ENCODE measurements around the gene UGT1A6.
"Not testable (repeated sequence)": the region's sequence is repeated elsewhere in the genome, so short reads cannot be mapped to it uniquely, and the experiment has no call there.

UGT1A6 gene

GRCh38 chr2:233688341-233688740 is 4.3 kb upstream of the UGT1A6 start:
- no peak for DNase-seq

DNA sequence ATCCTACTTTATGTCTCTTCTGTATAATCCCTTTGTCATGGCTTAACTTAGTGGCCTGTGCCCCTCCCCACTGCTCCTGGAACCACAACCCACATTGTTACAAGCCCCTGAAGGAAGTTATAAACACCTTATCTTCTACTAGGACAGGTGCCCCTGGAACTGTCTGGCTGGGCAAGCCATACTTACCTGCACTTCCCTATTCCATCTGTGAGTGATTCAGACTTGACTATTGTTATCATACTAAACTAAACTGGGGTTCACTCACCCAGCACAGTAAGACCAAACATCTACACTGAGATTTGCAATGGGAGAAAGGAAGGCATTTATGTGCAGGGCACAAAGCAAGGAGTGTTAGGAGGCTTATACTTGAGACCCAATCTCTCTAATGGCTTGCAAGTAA is 3.7 kb upstream of the UGT1A6 start:
- DNase-seq = no peak

GRCh38 chr2:233689501-233689900 is 3.2 kb upstream of the UGT1A6 start:
- no peak for DNase-seq

- no peak for DNase-seq
These were observed 2.2 kb upstream of the UGT1A6 start for GRCh38 chr2:233690444-233690843.

DNA sequence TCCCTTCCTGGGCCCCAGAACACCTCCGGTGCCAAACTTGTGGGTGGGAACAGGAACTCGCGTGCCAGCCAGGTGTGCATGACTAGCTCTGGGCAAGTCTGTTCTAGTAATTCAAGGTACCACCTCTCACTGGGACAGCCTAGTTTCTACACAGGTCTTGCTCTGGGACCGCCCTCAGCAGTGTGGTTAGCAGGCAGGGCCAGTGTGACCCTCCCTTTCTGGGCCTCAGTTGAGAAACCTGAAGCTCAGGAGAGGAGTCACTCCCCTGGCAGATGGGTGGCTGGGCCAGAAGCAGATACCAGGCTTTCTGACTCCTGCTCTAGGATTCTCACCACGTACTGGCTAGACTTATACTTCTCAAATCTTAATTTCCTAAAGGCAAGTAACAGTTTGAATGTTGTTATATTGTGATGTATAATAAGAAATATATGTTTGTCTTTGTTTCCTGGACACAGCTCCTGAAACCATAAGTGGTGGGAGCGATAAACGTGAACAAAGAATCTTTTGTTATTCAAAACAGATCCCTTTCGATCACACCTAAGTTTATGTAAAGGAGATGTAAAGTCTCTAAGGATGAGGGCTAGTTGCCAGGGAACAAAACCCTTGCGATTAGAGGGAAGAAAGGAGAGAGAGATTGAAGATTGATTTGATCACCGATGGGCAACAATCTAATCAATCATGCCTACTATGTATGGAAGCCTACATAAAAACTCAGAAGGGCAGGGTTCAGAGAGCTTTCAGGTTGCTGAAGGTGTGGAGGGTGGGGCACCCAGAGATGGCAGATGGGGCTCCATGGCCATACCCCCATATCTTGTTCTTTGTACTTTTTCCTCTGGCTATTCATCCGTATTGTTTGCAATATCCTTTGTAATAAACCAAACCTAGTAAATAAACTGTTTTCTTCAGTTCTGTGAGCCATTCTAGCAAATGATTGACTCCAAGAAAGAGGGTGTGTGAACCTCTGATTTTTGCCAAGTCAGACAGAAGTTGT is 952 bp upstream of the UGT1A6 start:
- no peak for DNase-seq

GRCh38 chr2:233693963-233694362 is 1.3 kb downstream of the UGT1A6 start:
- no peak for DNase-seq

DNA sequence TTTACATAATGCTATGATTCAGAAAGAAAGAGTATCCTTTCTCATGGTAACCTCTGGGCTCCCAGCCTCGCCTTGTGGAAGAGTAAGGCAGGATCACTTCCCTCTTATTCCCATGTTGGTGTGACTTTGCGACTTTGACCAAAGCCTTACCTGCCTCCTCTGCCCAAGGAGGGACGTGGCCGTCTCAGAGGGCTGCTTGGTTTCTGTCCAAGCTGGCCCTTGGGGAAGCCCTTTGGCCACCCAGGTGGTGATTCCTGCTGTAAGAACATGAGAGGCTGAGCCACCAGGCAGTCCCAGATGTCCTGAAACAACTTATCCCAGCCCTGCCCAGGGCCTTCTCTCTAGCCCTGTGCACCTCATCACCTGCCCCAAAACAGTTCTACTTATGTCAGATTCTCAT is 6.0 kb downstream of the UGT1A6 start:
- no peak for DNase-seq

- DNase-seq = no peak
These were observed 6.8 kb downstream of the UGT1A6 start for GRCh38 chr2:233699424-233700027.

GRCh38 chr2:233700028-233700635 is 7.4 kb downstream of the UGT1A6 start:
- DNase-seq = peak; percentile 2

GRCh38 chr2:233700842-233701241 is 8.2 kb downstream of the UGT1A6 start:
- not testable (repeated sequence) for DNase-seq

DNA sequence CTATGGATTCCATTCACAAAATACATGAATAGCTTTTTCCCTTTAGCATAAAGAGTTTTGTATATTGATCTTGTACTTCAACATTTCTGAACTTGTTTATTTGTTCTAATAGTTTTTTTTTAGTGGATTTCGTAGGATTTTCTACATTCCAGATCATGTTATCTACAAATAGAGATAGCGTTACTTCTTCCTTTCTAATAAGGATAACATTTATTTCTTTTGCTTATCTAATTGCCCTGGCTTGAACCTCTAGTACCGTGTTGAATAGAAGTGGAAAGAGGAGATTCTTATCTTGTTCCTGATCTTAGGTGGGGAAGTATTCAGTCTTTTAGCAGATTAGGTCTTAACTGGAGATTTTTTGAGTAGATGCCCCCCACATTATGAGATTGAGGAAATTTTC is 9.5 kb downstream of the UGT1A6 start:
- DNase-seq = no peak

DNA sequence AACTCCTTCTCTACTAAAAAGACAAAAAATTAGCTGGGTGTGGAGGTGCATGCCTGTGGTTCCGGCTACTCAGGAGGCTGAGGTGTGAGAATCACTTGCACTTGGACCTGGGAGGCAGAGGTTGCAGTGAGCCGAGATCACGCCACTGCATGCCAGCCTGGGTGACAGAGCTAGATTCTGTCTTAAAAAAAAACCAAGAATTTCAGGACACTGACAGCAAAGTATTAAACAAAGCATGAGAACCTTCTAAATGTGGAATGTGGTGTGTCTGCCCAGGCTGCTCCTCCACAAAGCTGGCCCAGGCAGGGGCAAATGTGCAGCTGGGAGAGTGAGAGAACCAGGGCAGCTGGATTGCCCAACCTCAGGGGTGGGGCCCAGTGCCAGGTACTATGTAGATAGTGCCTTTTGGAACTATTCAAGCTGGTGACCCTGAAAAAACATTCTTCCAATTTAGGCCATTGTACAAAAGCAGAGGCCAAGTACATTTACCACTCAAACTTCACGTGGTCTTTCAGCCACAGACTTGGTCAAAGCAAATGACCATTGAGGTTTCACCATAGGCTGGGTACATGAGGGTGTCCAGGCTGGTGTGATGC is 13.3 kb downstream of the UGT1A6 start:
- no peak for DNase-seq

- DNase-seq = no peak
These were observed 14.0 kb downstream of the UGT1A6 start for GRCh38 chr2:233706720-233707119.

DNA sequence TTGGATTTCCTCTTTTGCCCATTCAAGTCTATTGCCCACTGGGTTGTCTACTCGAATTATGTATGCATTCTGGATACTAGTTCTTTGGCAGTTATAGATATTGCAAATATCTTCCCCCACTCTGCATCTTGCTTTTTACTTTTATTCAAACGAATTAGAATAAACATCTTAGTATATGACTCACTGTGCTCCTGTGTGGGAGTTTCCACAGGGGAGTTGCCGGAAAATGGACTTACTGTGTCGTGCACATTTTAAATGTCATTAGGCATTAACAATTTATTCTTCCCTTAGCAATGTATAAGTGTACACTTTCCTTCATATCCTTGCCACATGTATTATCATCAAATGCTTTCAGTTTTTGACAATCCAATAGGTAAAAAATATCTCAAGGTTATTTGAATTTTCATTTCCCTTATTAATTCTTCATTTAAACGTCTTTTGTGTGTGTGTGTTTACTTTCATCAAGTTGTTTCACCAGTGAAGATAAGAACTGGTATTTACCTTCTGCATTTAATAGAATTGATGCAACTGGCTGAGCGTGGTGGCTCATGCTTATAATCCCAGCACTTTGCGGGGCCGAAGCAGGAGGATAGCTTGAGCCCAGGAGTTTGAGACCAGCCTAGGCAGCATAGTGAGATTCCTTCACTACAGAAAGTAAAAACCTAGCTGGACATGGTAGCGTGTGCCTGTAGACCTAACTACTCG is 15.4 kb downstream of the UGT1A6 start:
- DNase-seq = no peak

DNA sequence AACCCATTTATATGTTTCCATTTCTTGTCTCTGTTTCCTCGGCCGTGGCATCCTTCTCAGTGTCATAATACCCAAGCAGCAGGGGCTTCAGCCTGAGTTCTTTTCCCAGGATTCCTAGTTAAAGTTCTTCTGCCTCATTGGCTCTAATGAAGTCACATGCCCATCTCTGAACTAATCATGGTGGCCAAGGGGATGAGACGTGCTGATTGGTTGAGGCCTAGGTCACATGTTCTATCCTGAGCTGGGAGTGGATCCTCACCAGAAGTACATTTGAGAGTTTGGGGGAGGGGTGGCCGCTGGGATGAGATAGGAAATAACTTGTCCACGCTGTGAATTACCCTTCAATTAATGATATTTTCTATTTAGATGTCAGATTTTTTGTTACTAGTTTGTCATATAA is 16.3 kb downstream of the UGT1A6 start:
- DNase-seq = no peak

DNA sequence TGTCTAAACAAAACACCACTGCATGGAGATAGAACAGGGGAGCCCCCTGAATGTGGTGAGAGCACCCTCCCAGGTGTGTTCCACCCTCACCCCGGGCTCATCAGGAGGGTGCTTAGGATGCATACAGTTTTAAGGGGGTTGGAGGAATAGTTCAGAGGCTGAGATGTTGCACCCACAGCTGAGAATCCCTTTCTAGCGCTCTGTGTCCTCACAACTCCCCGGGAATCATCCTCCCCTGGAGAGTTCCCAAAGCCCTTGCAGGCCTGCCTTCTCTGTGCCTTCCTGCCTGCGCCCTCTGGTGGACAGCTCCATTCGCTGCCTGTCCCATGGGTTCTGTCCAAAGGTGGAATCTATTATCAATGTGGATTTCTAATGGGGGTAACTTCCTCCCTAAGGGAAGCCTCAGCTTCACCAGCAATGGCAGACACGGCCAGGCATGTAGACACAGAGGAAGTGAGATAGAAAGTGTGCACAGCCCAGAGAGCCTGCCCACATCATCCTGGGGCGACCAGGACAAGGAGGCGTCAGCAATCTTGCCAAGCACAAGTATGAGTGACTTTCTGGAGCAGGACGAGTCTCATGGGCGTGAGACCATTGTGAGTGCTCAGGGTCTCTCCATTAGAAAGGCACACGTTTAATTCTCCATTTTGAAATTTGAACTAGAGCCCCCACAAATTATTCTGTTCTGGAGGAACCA is 18.8 kb downstream of the UGT1A6 start:
- peak; percentile 71 for DNase-seq

- no peak for DNase-seq
These were observed 20.0 kb downstream of the UGT1A6 start, which contains the start of gene UGT1A5 for GRCh38 chr2:233712611-233713261. UGT1A5 (plus strand) TSS chr2:233712907; CDS start chr2:233712992, 85 bp downstream.

DNA sequence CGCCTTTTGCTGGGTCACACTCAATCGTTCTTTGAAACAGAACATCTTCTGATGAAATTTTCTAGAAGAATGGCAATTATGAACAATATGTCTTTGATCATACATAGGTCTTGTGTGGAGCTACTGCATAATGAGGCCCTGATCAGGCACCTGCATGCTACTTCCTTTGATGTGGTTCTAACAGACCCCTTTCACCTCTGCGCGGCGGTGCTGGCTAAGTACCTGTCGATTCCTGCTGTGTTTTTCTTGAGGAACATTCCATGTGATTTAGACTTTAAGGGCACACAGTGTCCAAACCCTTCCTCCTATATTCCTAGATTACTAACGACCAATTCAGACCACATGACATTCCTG is 20.5 kb downstream of the UGT1A6 start:
- DNase-seq = no peak

GRCh38 chr2:233714121-233714520 is 21.4 kb downstream of the UGT1A6 start:
- DNase-seq = no peak

DNA sequence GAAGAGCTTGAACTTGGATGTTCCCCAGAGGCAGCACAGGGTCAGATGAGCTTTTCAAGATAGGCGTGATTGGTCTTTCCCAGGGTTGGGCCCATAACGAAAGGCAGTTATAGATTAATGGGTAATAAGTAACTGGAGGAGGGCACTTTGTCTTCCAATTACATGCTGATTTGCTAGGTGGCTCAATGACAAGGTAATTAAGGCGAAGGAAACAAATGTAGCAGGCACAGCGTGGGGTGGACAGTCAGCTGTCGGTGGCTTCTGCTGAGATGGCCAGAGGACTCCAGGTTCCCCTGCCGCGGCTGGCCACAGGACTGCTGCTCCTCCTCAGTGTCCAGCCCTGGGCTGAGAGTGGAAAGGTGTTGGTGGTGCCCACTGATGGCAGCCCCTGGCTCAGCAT is 25.9 kb downstream of the UGT1A6 start, which contains the start of gene UGT1A4:
TSS of gene UGT1A4 (plus strand) at position 185 of the 400 bp plus-strand sequence. CDS start at position 270, 85 bp downstream.
- DNase-seq = no peak

DNA sequence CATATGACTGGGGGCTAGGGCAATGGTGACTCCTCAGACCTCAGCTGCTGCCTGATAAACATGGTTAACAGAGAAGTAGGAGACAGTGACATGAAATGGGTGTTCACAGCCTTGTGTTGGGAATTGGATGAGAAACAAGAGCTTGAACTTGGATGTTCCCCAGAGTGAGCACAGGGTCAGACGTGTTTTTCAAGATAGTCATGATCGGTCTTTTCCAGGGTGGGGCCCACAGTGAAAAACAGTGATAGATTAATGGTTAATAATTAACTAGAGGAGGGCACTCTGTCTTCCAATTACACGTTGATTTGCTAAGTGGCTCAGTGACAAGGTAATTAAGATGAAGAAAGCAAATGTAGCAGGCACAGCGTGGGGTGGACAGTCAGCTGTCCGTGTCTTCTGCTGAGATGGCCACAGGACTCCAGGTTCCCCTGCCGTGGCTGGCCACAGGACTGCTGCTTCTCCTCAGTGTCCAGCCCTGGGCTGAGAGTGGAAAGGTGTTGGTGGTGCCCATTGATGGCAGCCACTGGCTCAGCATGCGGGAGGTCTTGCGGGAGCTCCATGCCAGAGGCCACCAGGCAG is 36.1 kb downstream of the UGT1A6 start, which contains the start of gene UGT1A3:
TSS of gene UGT1A3 (plus strand) at position 320 of the 579 bp plus-strand sequence. CDS start at position 405, 85 bp downstream.
- DNase-seq = no peak

All from fibroblast of skin of abdomen (primary cell).